ENCODE measurements around the gene TCP11L2. TPM values are rescaled to one million over a fixed set of nuclear protein-coding genes. Genes with fewer than 3 reads are reported as not detected.

The TCP11L2 gene
- total and polyA plus RNA-seq, 2 of the 13 experiments (the other 11 are each of a cell fraction or from before 2014, with no cell fraction given) = 4.6 to 24.1 TPM

DNA sequence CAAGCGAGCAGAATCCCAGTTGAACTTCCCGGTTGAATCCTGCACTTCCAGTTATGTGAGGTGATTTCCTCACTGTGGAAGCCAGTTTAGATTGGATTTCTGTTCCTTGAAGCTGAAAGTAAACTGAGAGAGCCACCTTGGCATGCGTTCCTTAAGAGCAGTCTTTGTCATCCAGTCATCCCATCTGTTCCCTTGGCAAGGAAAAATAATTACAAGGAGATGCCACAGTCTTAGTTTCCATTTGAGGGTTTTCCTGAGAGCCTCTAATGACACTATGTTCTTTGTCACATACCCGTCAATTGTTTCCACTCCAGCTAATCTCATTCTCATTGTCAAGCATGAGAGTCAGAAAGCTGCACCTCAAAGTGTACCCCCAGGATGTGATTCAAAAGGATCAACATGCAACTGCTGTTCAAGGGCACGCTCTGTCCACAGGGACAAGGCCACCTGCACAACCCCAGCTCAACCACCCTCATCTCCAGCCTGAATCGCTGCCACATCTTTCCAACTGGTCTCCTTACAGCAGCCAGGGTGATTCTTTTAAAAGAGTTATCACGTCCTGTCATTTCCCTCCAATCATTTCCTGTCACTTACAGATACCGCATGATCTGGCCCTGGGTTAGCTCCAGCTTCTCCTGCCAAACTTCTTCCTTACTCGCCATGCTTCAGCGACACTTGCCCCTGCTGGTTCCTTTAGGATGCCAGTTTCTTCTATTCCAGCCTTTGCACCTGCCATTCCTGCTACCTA is 18.0 kb upstream of the TCP11L2 start (continued):
- TF ChIP-seq SRY (CRISPR knock-in tag; IDR thresholded peaks at IDR 0.05) (peak; percentile 61; the same call in 1 of the 2 replicates), ZNF644 (CRISPR knock-in tag; IDR thresholded peaks at IDR 0.05; ENCODE audit: low read depth) (peak; percentile 77), ZNF460 (CRISPR knock-in tag; IDR thresholded peaks at IDR 0.05; ENCODE audit: borderline replicate concordance) (no peak; the same call in 1 of the 2 replicates), ZNF430 (CRISPR knock-in tag; IDR thresholded peaks at IDR 0.05) (no peak), SKIL (CRISPR knock-in tag; IDR thresholded peaks at IDR 0.05; ENCODE audit: borderline replicate concordance) (peak; percentile 33; the same call in 1 of the 2 replicates), IKZF4 (CRISPR knock-in tag; IDR thresholded peaks at IDR 0.05; ENCODE audit: borderline replicate concordance, low read depth, not compliant biosample characterization) (peak; percentile 27), ZSCAN29 (CRISPR knock-in tag; conservative IDR thresholded peaks at IDR 0.05) (no peak), SALL1 (CRISPR knock-in tag; IDR thresholded peaks at IDR 0.05) (peak; percentile 99), STAT5B (CRISPR knock-in tag; IDR thresholded peaks at IDR 0.05) (no peak), SOX6 (IDR thresholded peaks at IDR 0.05) (no peak), SOX6 (CRISPR knock-in tag; IDR thresholded peaks at IDR 0.05) (peak; percentile 100), DPF2 (CRISPR knock-in tag; IDR thresholded peaks at IDR 0.05; ENCODE audit: borderline replicate concordance, low read depth) (peak; percentile 97), ZNF672 (CRISPR knock-in tag; IDR thresholded peaks at IDR 0.05) (no peak), THAP11 (CRISPR knock-in tag; IDR thresholded peaks at IDR 0.05) (peak; percentile 69), TRAFD1 (CRISPR knock-in tag; IDR thresholded peaks at IDR 0.05; ENCODE audit: borderline replicate concordance) (peak; percentile 64; the same call in 1 of the 2 replicates), YY1 (IDR thresholded peaks at IDR 0.05; ENCODE audit: insufficient read depth, insufficient replicate concordance, low read depth, low read length) (no peak), ZNF569 (CRISPR knock-in tag; IDR thresholded peaks at IDR 0.05; ENCODE audit: borderline replicate concordance) (no peak), SMC3 (IDR thresholded peaks at IDR 0.05; ENCODE audit: low read length) (no peak), SKI (IDR thresholded peaks at IDR 0.05; ENCODE audit: partially characterized antibody) (peak; percentile 70), ZFP36L2 (CRISPR knock-in tag; IDR thresholded peaks at IDR 0.05) (no peak), MTF2 (CRISPR knock-in tag; IDR thresholded peaks at IDR 0.05; ENCODE audit: borderline replicate concordance) (no peak), ZNF891 (CRISPR knock-in tag; IDR thresholded peaks at IDR 0.05) (no peak; the same call in 1 of the 2 replicates)
- TF ChIP-seq, protein P1, sequence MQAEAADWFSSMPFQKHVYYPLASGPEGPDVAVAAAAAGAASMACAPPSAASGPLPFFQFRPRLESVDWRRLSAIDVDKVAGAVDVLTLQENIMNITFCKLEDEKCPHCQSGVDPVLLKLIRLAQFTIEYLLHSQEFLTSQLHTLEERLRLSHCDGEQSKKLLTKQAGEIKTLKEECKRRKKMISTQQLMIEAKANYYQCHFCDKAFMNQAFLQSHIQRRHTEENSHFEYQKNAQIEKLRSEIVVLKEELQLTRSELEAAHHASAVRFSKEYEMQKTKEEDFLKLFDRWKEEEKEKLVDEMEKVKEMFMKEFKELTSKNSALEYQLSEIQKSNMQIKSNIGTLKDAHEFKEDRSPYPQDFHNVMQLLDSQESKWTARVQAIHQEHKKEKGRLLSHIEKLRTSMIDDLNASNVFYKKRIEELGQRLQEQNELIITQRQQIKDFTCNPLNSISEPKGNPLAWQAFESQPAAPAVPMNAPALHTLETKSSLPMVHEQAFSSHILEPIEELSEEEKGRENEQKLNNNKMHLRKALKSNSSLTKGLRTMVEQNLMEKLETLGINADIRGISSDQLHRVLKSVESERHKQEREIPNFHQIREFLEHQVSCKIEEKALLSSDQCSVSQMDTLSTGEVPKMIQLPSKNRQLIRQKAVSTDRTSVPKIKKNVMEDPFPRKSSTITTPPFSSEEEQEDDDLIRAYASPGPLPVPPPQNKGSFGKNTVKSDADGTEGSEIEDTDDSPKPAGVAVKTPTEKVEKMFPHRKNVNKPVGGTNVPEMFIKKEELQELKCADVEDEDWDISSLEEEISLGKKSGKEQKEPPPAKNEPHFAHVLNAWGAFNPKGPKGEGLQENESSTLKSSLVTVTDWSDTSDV (CRISPR knock-in tag; IDR thresholded peaks at IDR 0.05) = no peak
